Activated naive CD8-positive, alpha-beta T cell treated with anti-CD3 and anti-CD28 coated beads, Interleukin-2, amount 10 ng/mL, durations not matched to agents 7 days and 5 days (primary cell): ENCODE measurements around the gene ARHGAP21. TPM values are rescaled to one million over a fixed set of nuclear protein-coding genes. Genes with fewer than 3 reads are reported as not detected.

Experiments
- ATAC-seq: fragments of 150-1000 bp; cut with Tn5 transposase; one replicate; pipeline ENCODE4 v1.10.0; 2021; ENCODE audit warnings: low read depth, moderate library complexity
- POLR2A ChIA-PET: fragments of 350-600 bp; sonication (Branson Sonifier 250); formaldehyde crosslinking; loops from one replicate; lab custom pipeline; 2021; ENCODE audit warnings: antibody characterized with exemption; lab: Charles Lee
- DNase-seq: peaks from one replicate; pipeline ENCODE4 v3.0.0; 2021
- H3K27ac Mint-ChIP-seq: one replicate; pipeline ENCODE4 v1.8.0; 2022; ENCODE audit warnings: mild to moderate bottlenecking, mixed read lengths
- H3K27me3 Mint-ChIP-seq: one replicate; pipeline ENCODE4 v1.8.0; 2022; ENCODE audit warnings: mild to moderate bottlenecking, moderate library complexity, mixed read lengths
- H3K36me3 Mint-ChIP-seq: one replicate; pipeline ENCODE4 v1.8.0; 2021; ENCODE audit warnings: mild to moderate bottlenecking, mixed read lengths
- H3K4me1 Mint-ChIP-seq: one replicate; pipeline ENCODE4 v1.8.0; 2021; ENCODE audit warnings: mixed read lengths
- H3K4me3 Mint-ChIP-seq: one replicate; pipeline ENCODE4 v1.8.0; 2022; ENCODE audit warnings: mild to moderate bottlenecking, moderate library complexity, mixed read lengths
- H3K9me3 Mint-ChIP-seq: one replicate; pipeline ENCODE4 v1.8.0; 2021; ENCODE audit warnings: mixed read lengths
- total RNA-seq, 2 experiments: library from RNA; stranded (reverse); gene quantifications; one replicate each; pipeline ENCODE4 v1.2.3, GENCODE V29; 2021

Gene ARHGAP21
- total RNA-seq, 2 experiments from 2014 or later = 23.5 to 29.6 TPM

- Mint-ChIP-seq H3K27ac (no peak overlapping the region), H3K4me3 (no peak overlapping the region), H3K36me3 (peaks cover 27% of the 10 kb centered on the region), H3K9me3 (no peaks in the 10 kb centered on the region), H3K4me1 (peaks cover 3% of the 10 kb centered on the region), H3K27me3 (no peaks in the 10 kb centered on the region)
- ATAC-seq = no peak
- DNase-seq = no peak
- POLR2A ChIA-PET = no interaction called here
Observed at GRCh38 chr10:24596217-24596930, 127.3 kb downstream of the ARHGAP21 start.

DNA sequence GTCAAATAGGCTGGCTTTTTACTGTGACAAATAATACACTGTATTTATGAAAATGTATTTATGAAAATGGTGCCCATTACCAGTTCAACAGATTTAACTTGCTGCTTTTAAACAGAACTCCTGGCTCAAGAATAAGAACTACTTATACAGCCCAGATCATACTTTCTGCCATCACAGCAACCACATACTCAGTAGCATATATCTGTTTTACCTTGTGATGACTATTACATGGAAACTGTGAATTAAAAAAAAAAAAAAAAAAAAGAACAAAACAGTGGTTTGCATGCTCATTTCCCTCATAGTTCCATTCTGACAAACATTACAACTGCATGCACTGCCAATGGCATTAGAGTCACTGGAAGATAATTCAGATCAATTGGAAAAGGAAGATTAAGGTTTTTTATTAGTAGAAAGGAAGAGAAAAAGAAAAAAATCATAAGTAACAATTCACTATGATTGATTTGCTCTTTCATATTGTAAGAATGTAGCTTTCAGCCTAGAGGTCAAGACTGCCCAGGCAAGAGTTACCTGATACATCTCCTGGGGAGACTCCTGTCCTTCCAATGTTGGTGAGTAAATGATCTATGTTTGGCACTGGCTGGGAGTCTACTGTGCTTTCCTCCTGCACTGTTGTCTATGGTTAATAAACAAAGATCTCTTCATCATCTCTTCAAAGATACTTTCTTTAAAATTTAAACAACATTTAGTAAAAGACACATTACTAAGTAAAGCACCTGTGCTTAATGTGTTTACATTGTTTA lies 132.8 kb downstream of the ARHGAP21 start:
- H3K9me3 Mint-ChIP-seq = no peaks in the 10 kb centered on the region
- H3K4me3 Mint-ChIP-seq = no peak overlapping the region
- H3K27ac Mint-ChIP-seq = no peak overlapping the region
- peaks cover 34% of the 10 kb centered on the region for H3K36me3 Mint-ChIP-seq
- no peaks in the 10 kb centered on the region for H3K27me3 Mint-ChIP-seq
- ATAC-seq (no peak), DNase-seq (no peak)
- H3K4me1 Mint-ChIP-seq = peaks cover 3% of the 10 kb centered on the region
- POLR2A ChIA-PET = no interaction called here

DNA sequence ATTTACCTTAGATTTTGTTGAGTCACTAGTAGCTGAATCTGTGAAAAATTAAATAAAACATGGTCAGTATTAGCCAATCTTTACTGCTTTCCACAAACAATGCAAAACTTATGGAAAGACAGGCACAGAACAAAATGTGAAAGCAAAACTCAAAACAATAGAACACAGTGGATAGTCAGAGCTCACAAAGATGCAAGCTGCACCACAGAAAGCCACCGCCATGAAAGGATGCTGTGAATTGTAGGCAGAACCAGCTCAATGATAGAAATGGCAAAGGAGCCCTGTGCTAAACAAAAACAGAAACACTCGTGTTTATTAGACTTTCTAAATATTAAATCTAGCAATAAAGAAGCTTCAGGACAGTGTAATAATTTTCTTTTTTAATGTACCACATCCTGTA lies 134.4 kb downstream of the ARHGAP21 start:
- peaks cover 42% of the 10 kb centered on the region for H3K36me3 Mint-ChIP-seq
- DNase-seq = no peak
- POLR2A ChIA-PET = no interaction called here
- no peaks in the 10 kb centered on the region for H3K9me3 Mint-ChIP-seq
- no peaks in the 10 kb centered on the region for H3K27me3 Mint-ChIP-seq
- ATAC-seq = no peak
- no peak overlapping the region for H3K27ac Mint-ChIP-seq
- peaks cover 3% of the 10 kb centered on the region for H3K4me1 Mint-ChIP-seq
- no peak overlapping the region for H3K4me3 Mint-ChIP-seq

GRCh38 chr10:24579906-24580305 lies 143.8 kb downstream of the ARHGAP21 start:
- DNase-seq = no peak
- H3K36me3 Mint-ChIP-seq = peaks cover 3% of the 10 kb centered on the region
- no peak overlapping the region for H3K4me3 Mint-ChIP-seq
- H3K27ac Mint-ChIP-seq = no peak overlapping the region
- POLR2A ChIA-PET = no interaction called here
- no peak for ATAC-seq
- peaks cover 9% of the 10 kb centered on the region for H3K4me1 Mint-ChIP-seq
- no peaks in the 10 kb centered on the region for H3K9me3 Mint-ChIP-seq
- H3K27me3 Mint-ChIP-seq = peaks cover 7% of the 10 kb centered on the region

DNA sequence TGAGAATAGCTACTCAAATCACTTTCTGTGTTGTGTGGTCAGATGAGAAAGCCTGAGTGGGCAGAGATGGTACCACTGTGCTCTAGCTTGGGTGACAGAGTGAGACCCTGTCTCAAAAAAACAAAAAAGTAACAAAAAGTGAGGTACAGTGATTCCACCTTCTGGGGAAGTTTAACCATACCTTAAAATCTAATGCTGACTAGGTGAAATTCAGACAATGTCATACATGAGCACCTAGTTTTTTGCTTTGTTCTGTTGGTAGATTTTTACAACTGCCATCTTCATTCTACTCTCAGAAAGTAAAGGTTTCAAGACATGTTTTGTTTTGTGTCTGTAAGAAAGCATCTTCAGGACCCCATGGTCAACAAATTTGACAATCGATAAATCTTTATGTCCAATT lies 144.2 kb downstream of the ARHGAP21 start:
- Mint-ChIP-seq H3K9me3 (no peaks in the 10 kb centered on the region), H3K4me3 (no peak overlapping the region), H3K4me1 (peaks cover 9% of the 10 kb centered on the region), H3K27ac (no peak overlapping the region), H3K36me3 (peaks cover 2% of the 10 kb centered on the region), H3K27me3 (peaks cover 7% of the 10 kb centered on the region)
- POLR2A ChIA-PET = no interaction called here
- DNase-seq (no peak), ATAC-seq (no peak)

GRCh38 chr10:24575481-24576002 lies 148.1 kb downstream of the ARHGAP21 start:
- peaks cover 7% of the 10 kb centered on the region for H3K27me3 Mint-ChIP-seq
- H3K4me1 Mint-ChIP-seq = peaks cover 9% of the 10 kb centered on the region
- DNase-seq = no peak
- no peak for ATAC-seq
- no peaks in the 10 kb centered on the region for H3K36me3 Mint-ChIP-seq
- H3K27ac Mint-ChIP-seq = no peak overlapping the region
- POLR2A ChIA-PET = no interaction called here
- no peak overlapping the region for H3K4me3 Mint-ChIP-seq
- H3K9me3 Mint-ChIP-seq = no peaks in the 10 kb centered on the region

- Mint-ChIP-seq H3K4me3 (no peak overlapping the region), H3K27me3 (peaks cover 7% of the 10 kb centered on the region), H3K27ac (no peak overlapping the region), H3K4me1 (peaks cover 9% of the 10 kb centered on the region), H3K9me3 (no peaks in the 10 kb centered on the region), H3K36me3 (no peaks in the 10 kb centered on the region)
- ATAC-seq (no peak), DNase-seq (no peak)
- POLR2A ChIA-PET = no interaction called here
Observed at GRCh38 chr10:24574578-24575155, 149.0 kb downstream of the ARHGAP21 start.

GRCh38 chr10:24574161-24574560 lies 149.5 kb downstream of the ARHGAP21 start:
- Mint-ChIP-seq H3K4me1 (peaks cover 9% of the 10 kb centered on the region), H3K27ac (no peak overlapping the region), H3K9me3 (no peaks in the 10 kb centered on the region), H3K36me3 (no peaks in the 10 kb centered on the region), H3K27me3 (peaks cover 7% of the 10 kb centered on the region), H3K4me3 (no peak overlapping the region)
- DNase-seq (no peak), ATAC-seq (no peak)
- POLR2A ChIA-PET = no interaction called here

DNA sequence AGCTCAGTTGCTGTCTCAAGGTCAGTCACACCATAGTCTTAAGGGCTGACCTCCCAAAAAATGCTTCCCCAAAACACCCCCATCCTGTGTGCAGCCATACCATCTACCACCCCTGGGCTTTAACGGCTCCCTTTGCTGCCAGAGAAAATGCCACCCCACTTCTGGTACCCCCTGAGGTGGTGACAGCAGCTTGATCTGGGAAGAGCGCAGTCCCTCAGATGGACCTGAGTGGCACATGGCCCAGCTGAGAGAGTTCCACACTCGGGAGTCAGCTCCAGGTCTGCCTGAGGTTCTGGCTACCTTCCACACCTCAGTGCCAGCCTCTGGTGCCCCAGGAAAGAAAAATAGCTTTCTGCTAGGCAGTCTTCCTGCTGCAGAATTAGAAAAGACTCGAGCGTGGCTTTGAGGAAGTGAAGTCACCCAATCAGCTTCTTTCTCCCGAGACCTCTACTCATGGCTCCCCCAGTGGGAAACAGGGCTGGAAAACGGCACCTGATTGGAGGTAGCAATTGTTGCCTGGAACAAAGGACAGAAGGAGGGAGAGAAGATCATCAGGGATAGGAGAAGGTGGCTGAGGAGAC lies 151.7 kb downstream of the ARHGAP21 start:
- ATAC-seq = no peak

GRCh38 chr10:24570658-24571426 lies 152.8 kb downstream of the ARHGAP21 start:
- Mint-ChIP-seq H3K4me1 (peaks cover 5% of the 10 kb centered on the region), H3K9me3 (no peaks in the 10 kb centered on the region), H3K4me3 (no peak overlapping the region), H3K36me3 (no peaks in the 10 kb centered on the region), H3K27ac (no peak overlapping the region), H3K27me3 (peaks cover 3% of the 10 kb centered on the region)
- DNase-seq = no peak
- ATAC-seq = no peak
- POLR2A ChIA-PET = no interaction called here

More for the DNA sequence above, 151.7 kb downstream of the ARHGAP21 start:
- Mint-ChIP-seq H3K4me1 (peaks cover 7% of the 10 kb centered on the region), H3K27ac (no peak overlapping the region), H3K4me3 (no peak overlapping the region), H3K36me3 (no peaks in the 10 kb centered on the region), H3K9me3 (no peaks in the 10 kb centered on the region), H3K27me3 (peaks cover 7% of the 10 kb centered on the region)
- POLR2A ChIA-PET = no interaction called here
- DNase-seq = no peak

DNA sequence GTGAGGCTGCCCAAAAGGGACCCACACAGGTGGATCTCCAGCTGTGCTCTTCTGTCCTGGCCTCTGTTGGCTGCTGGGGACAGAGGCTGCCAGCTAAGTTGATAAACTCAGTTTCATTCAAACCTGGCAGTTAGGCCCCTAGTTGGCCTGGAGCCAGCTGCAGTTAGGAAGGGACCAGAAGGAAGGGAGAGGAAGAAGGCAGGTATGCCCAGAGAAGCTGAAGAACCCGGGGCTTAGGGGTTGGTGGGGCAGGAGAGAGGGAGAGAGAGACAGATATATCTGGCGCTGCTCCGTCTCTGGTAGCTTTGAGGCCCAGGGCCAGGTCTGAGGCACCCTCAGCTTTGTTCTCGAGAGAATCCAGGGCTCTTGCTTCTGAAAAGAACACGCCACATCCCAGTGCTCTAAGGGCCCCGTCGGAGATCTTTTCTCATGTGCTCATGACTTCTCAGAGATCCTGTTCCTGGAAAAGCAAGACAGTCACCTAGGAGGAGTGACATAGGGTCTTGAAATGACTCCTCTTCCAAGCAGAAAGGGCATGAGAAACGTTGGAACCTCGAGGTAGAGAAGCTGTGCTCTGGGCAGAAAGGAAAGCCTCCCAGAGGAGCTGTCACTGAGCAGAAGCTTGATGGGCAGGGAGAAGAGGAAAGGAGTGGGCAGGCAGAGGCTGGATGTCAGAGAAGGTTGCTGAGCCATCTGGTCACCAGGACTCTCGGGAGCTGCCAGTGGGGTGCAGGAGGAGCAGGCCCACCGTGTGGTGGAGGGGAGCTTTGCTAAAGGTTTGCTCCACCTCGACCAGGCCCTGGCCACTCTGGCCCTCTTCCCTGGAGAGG lies 153.6 kb downstream of the ARHGAP21 start:
- Mint-ChIP-seq H3K27ac (no peak overlapping the region), H3K27me3 (peaks cover 2% of the 10 kb centered on the region), H3K4me3 (no peak overlapping the region), H3K36me3 (no peaks in the 10 kb centered on the region), H3K4me1 (no peaks in the 10 kb centered on the region), H3K9me3 (no peaks in the 10 kb centered on the region)
- POLR2A ChIA-PET = no interaction called here
- ATAC-seq (no peak), DNase-seq (no peak)

- DNase-seq (no peak), ATAC-seq (no peak)
- H3K27ac Mint-ChIP-seq = no peak overlapping the region
- peaks cover 2% of the 10 kb centered on the region for H3K27me3 Mint-ChIP-seq
- H3K4me1 Mint-ChIP-seq = no peaks in the 10 kb centered on the region
- H3K4me3 Mint-ChIP-seq = no peak overlapping the region
- POLR2A ChIA-PET = no interaction called here
- H3K36me3 Mint-ChIP-seq = no peaks in the 10 kb centered on the region
- H3K9me3 Mint-ChIP-seq = no peaks in the 10 kb centered on the region
Observed at GRCh38 chr10:24569330-24569796, 154.3 kb downstream of the ARHGAP21 start.
